Esophagus squamous epithelium (tissue), 5 donors: Measurements from ENCODE around the gene APOA4. TPM values are rescaled to one million over a fixed set of nuclear protein-coding genes. Genes with fewer than 3 reads are reported as not detected.

Experiments used
- DNase-seq: peaks from one replicate; lab custom pipeline; 2025; lab: John Stamatoyannopoulos, UW
- H3K27ac ChIP-seq, 4 donors: fragments of 200-600 bp; sonication (generic); one replicate each; pipeline ENCODE4 v1.5.1; 2016 to 2019; ENCODE audit warnings: mild to moderate bottlenecking in 1 of 4
- H3K27me3 ChIP-seq, 4 donors: fragments of 200-600 bp; sonication (generic); 1 replicate in 3 of 4; 2 replicates in 1 of 4; pipeline versions ENCODE4 v1.5.1 to v1.6.0; 2017 to 2021; ENCODE audit warnings: antibody characterized with exemption in 1 of 4
- H3K36me3 ChIP-seq, 3 donors: fragments of 200-600 bp; sonication (generic); one replicate each; pipeline ENCODE4 v1.5.1; 2016 to 2019
- H3K4me1 ChIP-seq, 3 donors: fragments of 200-600 bp; sonication (generic); one replicate each; pipeline ENCODE4 v1.5.1; 2017 to 2019
- H3K4me3 ChIP-seq, 4 donors: fragments of 200-600 bp; sonication (generic); 1 replicate in 3 of 4; 2 replicates in 1 of 4; pipeline ENCODE4 v1.5.1; 2016 to 2019; ENCODE audit warnings: mild to moderate bottlenecking in 2 of 4, moderate library complexity in 1 of 4
- H3K9me3 ChIP-seq, 3 donors: fragments of 200-600 bp; sonication (generic); one replicate each; pipeline ENCODE4 v1.5.1; 2016 to 2019
- CTCF ChIP-seq, 6 experiments: fragments of 450-650 bp in 4 of 6; fragments of 200-600 bp in 2 of 6; sonication (generic) in 2 of 6; IDR thresholded peaks; one replicate each; pipeline ENCODE4 v1.5.1; 2016 to 2019; ENCODE audit warnings: antibody characterized with exemption in 6 of 6, mild to moderate bottlenecking in 4 of 6, moderate library complexity in 4 of 6
- POLR2A ChIP-seq, 4 donors: fragments of 450-650 bp; IDR thresholded peaks; one replicate each; pipeline ENCODE4 v1.6.1; 2017; ENCODE audit warnings: antibody characterized with exemption in 4 of 4, mild to moderate bottlenecking in 4 of 4, moderate library complexity in 3 of 4
- whole genome bisulfite sequencing, 2 donors: methylation state at CpG; one replicate each; pipeline ENCODE4 v1.1.5; 2018; 5-methylcytosine and 5-hydroxymethylcytosine counted together
- intact Hi-C: fragments of 100-400 bp; cut with DNase I; formaldehyde crosslinking; loops from one replicate; pipeline ENCODE4 v1.15.0; 2022
- total RNA-seq, 4 donors: library from RNA; depleted of rRNA; stranded (reverse); fragments of >200 nt; gene quantifications; one replicate each; pipeline ENCODE4 v1.1.0, GENCODE V29; 2016
- donor health status: DM: yes; HTN: yes; CAD: no.

Gene APOA4
- total RNA-seq, 4 donors from 2014 or later = not detected

- Histone ChIP-seq H3K27ac (no peak overlapping the region), H3K36me3 (peaks cover 10 to 60% (median 15%) of the 10 kb centered on the region in 3 donors), H3K4me1 (no peaks in the 10 kb centered on the region), H3K27me3 (no peaks in the 10 kb centered on the region), H3K4me3 (no peak overlapping the region), H3K9me3 (no peaks in the 10 kb centered on the region)
- intact Hi-C loops = no loop called here
- DNase-seq = no peak
- TF ChIP-seq CTCF (IDR thresholded peaks at IDR 0.05) (no peak), POLR2A (IDR thresholded peaks at IDR 0.05) (no peak)
- WGBS, 2 donors = 87 to 92% methylated on average over 7 to 9 of the region's 9 CpGs
These were observed 20.6 kb upstream of the APOA4 start for GRCh38 chr11:116843661-116844060.

- 87 to 88% methylated on average over 4 of the region's 4 CpGs for WGBS, 2 donors
- TF ChIP-seq CTCF (IDR thresholded peaks at IDR 0.05) = no peak
- TF ChIP-seq POLR2A (IDR thresholded peaks at IDR 0.05) = no peak
- DNase-seq = no peak
- no peak overlapping the region for H3K27ac ChIP-seq
- peaks cover 9 to 52% (median 10%) of the 10 kb centered on the region in 3 donors for H3K36me3 ChIP-seq
- intact Hi-C loops = no loop called here
- no peaks in the 10 kb centered on the region for H3K27me3 ChIP-seq
- no peaks in the 10 kb centered on the region for H3K4me1 ChIP-seq
- H3K4me3 ChIP-seq = no peak overlapping the region
- H3K9me3 ChIP-seq = no peaks in the 10 kb centered on the region
These were observed 19.8 kb upstream of the APOA4 start for GRCh38 chr11:116842909-116843308.

- TF ChIP-seq POLR2A (IDR thresholded peaks at IDR 0.05) (no peak), CTCF (IDR thresholded peaks at IDR 0.05) (no peak)
- no peaks in the 10 kb centered on the region for H3K4me1 ChIP-seq
- H3K9me3 ChIP-seq = no peaks in the 10 kb centered on the region
- H3K36me3 ChIP-seq = peaks cover 9 to 44% (median 10%) of the 10 kb centered on the region in 3 donors
- no peak for DNase-seq
- no peaks in the 10 kb centered on the region for H3K27me3 ChIP-seq
- 96 to 98% methylated on average over 4 of the region's 4 CpGs for WGBS, 2 donors
- intact Hi-C loops = no loop called here
- no peak overlapping the region for H3K27ac ChIP-seq
- no peak overlapping the region for H3K4me3 ChIP-seq
These were observed 19.0 kb upstream of the APOA4 start for GRCh38 chr11:116842117-116842516.

- Histone ChIP-seq H3K36me3 (peaks cover 0 to 31% (median 0%) of the 10 kb centered on the region in 3 donors), H3K27ac (no peak overlapping the region), H3K9me3 (no peaks in the 10 kb centered on the region), H3K4me1 (peaks cover 5 to 11% (median 8%) of the 10 kb centered on the region in 3 donors), H3K27me3 (no peaks in the 10 kb centered on the region), H3K4me3 (no peak overlapping the region)
- no peak for TF ChIP-seq POLR2A (IDR thresholded peaks at IDR 0.05)
- TF ChIP-seq CTCF (IDR thresholded peaks at IDR 0.05) = no peak
- intact Hi-C loops = no loop called here
- 76 to 82% methylated on average over 7 to 9 of the region's 9 CpGs for WGBS, 2 donors
- no peak for DNase-seq
These were observed 17.7 kb upstream of the APOA4 start for GRCh38 chr11:116840746-116841296.

GRCh38 chr11:116840224-116840745, 17.2 kb upstream of the APOA4 start:
- TF ChIP-seq CTCF (IDR thresholded peaks at IDR 0.05) (no peak), POLR2A (IDR thresholded peaks at IDR 0.05) (no peak)
- peaks cover 0 to 3% (median 0%) of the 10 kb centered on the region in 4 donors for H3K27me3 ChIP-seq
- no peak overlapping the region for H3K27ac ChIP-seq
- no peaks in the 10 kb centered on the region for H3K9me3 ChIP-seq
- peaks cover 0 to 26% (median 0%) of the 10 kb centered on the region in 3 donors for H3K36me3 ChIP-seq
- DNase-seq = no peak
- peaks cover 11 to 17% (median 12%) of the 10 kb centered on the region in 3 donors for H3K4me1 ChIP-seq
- 49 to 67% methylated on average over 5 to 6 of the region's 6 CpGs for WGBS, 2 donors
- H3K4me3 ChIP-seq = no peak overlapping the region
- intact Hi-C loops = no loop called here
